OCI-LY3 (cell line): ENCODE data around the gene NPHP4.

ENCODE experiments used
- H2AFZ ChIP-seq: fragments of 200-600, 300-600 bp; shearing (Covaris generic); 2 replicates; pipeline ENCODE4 v1.6.0; 2014; ENCODE audit warnings: antibody characterized with exemption, low read depth, low read length
- H3K27ac ChIP-seq: fragments of 200-600, 300-600 bp; sonication (generic); 2 replicates; pipeline ENCODE4 v1.5.1; 2014; ENCODE audit warnings: mild to moderate bottlenecking, low read length, moderate library complexity, mixed read lengths
- H3K27me3 ChIP-seq: fragments of 200-600, 300-600 bp; sonication (generic); 2 replicates; pipeline ENCODE4 v1.6.1; 2014; ENCODE audit warnings: low read depth, low read length, mixed read lengths
- H3K36me3 ChIP-seq: fragments of 200-600, 300-600 bp; sonication (generic); replicated peaks from 2 replicates; pipeline ENCODE3; 2014; ENCODE audit warnings: low read depth, low read length, mixed read lengths
- H3K4me1 ChIP-seq: fragments of 300-600, 200-600 bp; sonication (generic); 2 replicates; pipeline ENCODE4 v1.6.1; 2014; ENCODE audit warnings: low read length, mixed read lengths
- H3K4me2 ChIP-seq: fragments of 200-600, 300-600 bp; sonication (generic); 2 replicates; pipeline ENCODE4 v1.6.1; 2014; ENCODE audit warnings: low read length, mixed read lengths
- H3K4me3 ChIP-seq: fragments of 300-600, 200-600 bp; sonication (generic); 2 replicates; pipeline ENCODE4 v1.5.1; 2014; ENCODE audit warnings: antibody characterized with exemption, mild to moderate bottlenecking, low read length, moderate library complexity
- H3K79me2 ChIP-seq: fragments of 300-600, 200-600 bp; shearing (Covaris generic); 2 replicates; pipeline ENCODE4 v1.6.1; 2014; ENCODE audit warnings: mild to moderate bottlenecking, low read length, mixed read lengths
- H3K9ac ChIP-seq: fragments of 300-600, 200-600 bp; shearing (Covaris generic); 2 replicates; pipeline ENCODE4 v1.6.0; 2014; ENCODE audit warnings: mild to moderate bottlenecking, low read length, moderate library complexity
- H3K9me3 ChIP-seq: fragments of 200-600, 300-600 bp; shearing (Covaris generic); 2 replicates; pipeline ENCODE4 v1.6.1; 2014; ENCODE audit warnings: low read length, mixed read lengths; ENCODE audit not compliant: insufficient read depth
- H4K20me1 ChIP-seq: fragments of 200-600, 300-600 bp; sonication (generic); 2 replicates; pipeline ENCODE4 v1.6.1; 2016; ENCODE audit warnings: low read length, mixed read lengths; ENCODE audit not compliant: insufficient read depth
- EZH2phosphoT487 ChIP-seq: fragments of 200-600 bp; shearing (Covaris generic); IDR thresholded peaks from 2 replicates; pipeline ENCODE4 v1.6.1; 2018; ENCODE audit warnings: antibody characterized with exemption, mixed run types, low read depth
- TF ChIP-seq, protein P1 (sequence below): fragments of 200-600, 300-600 bp; sonication (generic); IDR thresholded peaks from 2 replicates; pipeline ENCODE4 v1.5.1; 2014; ENCODE audit warnings: antibody characterized with exemption, low read length, low read depth

The NPHP4 gene

DNA sequence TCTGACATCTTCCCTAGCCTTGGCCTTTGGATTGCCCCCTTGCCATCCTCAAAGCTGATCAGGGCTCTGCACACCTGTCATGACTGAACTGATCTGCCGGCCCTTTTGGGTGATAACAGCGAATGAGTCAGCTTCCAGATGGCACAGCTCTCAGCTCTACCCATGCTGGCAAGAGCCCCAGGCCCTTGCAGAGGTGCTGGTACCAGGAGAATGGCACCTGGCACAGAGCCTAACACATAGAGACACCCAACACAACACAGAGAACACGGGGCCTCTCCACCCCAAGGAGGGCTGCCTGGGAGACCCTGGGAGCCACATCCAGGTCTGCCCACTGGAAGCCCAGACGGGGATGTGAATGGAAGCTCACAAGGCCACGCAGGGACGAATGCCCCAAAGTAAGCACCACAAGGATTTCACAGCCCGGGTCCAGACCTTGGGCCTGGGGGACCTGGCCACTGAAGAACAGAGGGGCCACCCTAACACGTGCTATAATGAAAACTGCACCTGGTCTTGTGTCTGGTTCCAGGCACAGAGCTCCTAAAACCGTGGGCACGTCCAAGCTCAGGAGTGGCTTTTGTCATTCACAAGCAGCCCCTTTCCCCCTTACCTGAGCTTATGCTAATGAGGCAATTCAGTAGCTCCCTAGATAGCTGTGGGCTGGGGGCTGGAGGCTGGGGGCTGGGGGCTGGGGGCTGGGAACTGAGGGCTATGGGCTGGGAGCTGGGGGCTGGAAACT lies 160.5 kb downstream of the NPHP4 start:
- no peak overlapping the region for H3K4me3 ChIP-seq
- no peak overlapping the region for H2AFZ ChIP-seq
- H3K79me2 ChIP-seq, result no peaks in the 10 kb centered on the region
- no peaks in the 10 kb centered on the region; the same call in 1 of the 2 replicates for H3K27me3 ChIP-seq
- TF ChIP-seq, protein P1, sequence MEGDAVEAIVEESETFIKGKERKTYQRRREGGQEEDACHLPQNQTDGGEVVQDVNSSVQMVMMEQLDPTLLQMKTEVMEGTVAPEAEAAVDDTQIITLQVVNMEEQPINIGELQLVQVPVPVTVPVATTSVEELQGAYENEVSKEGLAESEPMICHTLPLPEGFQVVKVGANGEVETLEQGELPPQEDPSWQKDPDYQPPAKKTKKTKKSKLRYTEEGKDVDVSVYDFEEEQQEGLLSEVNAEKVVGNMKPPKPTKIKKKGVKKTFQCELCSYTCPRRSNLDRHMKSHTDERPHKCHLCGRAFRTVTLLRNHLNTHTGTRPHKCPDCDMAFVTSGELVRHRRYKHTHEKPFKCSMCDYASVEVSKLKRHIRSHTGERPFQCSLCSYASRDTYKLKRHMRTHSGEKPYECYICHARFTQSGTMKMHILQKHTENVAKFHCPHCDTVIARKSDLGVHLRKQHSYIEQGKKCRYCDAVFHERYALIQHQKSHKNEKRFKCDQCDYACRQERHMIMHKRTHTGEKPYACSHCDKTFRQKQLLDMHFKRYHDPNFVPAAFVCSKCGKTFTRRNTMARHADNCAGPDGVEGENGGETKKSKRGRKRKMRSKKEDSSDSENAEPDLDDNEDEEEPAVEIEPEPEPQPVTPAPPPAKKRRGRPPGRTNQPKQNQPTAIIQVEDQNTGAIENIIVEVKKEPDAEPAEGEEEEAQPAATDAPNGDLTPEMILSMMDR, result no peak
- no peak for TF ChIP-seq EZH2phosphoT487
- H3K27ac ChIP-seq, result no peak overlapping the region
- no peaks in the 10 kb centered on the region for H4K20me1 ChIP-seq
- no peak overlapping the region for H3K4me2 ChIP-seq
- H3K9ac ChIP-seq, result no peak overlapping the region
- H3K4me1 ChIP-seq, result no peaks in the 10 kb centered on the region
- H3K9me3 ChIP-seq, result no peaks in the 10 kb centered on the region
- no peaks in the 10 kb centered on the region for H3K36me3 ChIP-seq

DNA sequence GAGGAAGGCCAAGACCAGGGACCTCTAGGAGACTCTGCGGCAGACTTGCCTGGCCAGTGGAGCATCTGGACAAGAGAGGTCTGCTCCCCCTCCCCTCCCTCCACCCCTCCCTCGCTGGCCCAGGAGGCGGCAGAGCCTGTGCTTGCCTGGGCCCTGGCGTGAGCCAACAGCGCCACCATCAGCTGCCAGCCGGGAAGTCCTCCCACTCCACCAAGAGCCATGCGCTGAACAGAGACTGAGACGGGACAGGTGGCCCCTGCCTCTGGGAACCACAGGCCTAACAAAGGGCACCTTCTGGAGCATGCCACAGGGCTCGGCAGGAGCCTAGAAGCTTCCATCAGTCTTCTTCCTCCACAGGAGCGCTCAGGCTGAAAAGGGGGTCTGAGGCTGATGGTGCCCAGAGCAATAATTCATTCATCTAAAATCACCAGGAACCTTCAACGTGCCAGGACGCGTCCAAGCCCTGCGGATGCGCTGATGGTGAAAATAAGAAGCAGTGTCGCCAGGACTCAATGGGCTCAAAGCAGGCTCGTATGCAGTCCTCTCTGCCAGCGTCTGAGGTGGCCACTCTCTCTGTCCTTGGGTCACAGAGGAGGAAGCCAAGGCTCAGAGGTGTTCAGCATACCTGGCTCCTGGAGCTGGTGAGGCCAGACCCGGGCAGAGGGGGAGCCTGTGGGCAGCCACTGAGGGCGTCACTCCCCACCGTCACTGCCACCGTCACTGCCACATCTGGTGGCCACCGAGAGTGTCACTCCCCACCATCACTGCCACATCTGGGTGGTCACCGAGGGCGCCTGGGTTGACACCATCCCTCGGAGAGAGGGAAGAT lies 161.2 kb downstream of the NPHP4 start:
- H3K27me3 ChIP-seq, result no peaks in the 10 kb centered on the region
- no peak overlapping the region for H3K27ac ChIP-seq
- H3K9me3 ChIP-seq, result no peaks in the 10 kb centered on the region
- H3K4me3 ChIP-seq, result no peak overlapping the region
- TF ChIP-seq, protein P1, result no peak
- TF ChIP-seq EZH2phosphoT487, result no peak
- H3K4me2 ChIP-seq, result no peak overlapping the region
- no peaks in the 10 kb centered on the region for H4K20me1 ChIP-seq
- H3K79me2 ChIP-seq, result no peaks in the 10 kb centered on the region
- H3K4me1 ChIP-seq, result no peaks in the 10 kb centered on the region
- no peak overlapping the region for H3K9ac ChIP-seq
- no peaks in the 10 kb centered on the region for H3K36me3 ChIP-seq
- no peak overlapping the region for H2AFZ ChIP-seq

DNA sequence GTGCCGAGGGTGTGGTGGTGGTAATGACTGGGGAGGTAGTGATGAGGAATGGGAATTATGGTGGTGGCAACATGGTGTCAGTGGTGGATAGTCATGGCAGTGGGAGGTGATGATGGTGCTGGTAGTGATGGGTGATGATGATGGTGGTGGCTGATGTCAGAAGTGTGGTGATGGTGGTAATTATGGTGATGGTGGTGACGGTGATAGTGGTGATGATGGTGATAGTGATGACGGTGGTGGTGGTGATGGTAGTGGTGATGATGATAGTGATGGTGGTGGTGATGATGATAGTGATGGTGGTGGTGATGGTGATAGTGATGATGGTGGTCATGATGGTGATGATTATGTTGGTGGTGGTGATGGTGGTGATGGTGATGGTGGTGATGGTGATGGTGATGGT lies 162.8 kb downstream of the NPHP4 start:
- Histone ChIP-seq H3K36me3 (no peaks in the 10 kb centered on the region), H4K20me1 (no peaks in the 10 kb centered on the region), H3K27me3 (no peaks in the 10 kb centered on the region), H3K4me3 (no peak overlapping the region), H2AFZ (no peak overlapping the region), H3K79me2 (no peaks in the 10 kb centered on the region), H3K9me3 (no peaks in the 10 kb centered on the region), H3K9ac (no peak overlapping the region), H3K4me2 (no peak overlapping the region), H3K27ac (no peak overlapping the region), H3K4me1 (no peaks in the 10 kb centered on the region)
- no peak for TF ChIP-seq EZH2phosphoT487

DNA sequence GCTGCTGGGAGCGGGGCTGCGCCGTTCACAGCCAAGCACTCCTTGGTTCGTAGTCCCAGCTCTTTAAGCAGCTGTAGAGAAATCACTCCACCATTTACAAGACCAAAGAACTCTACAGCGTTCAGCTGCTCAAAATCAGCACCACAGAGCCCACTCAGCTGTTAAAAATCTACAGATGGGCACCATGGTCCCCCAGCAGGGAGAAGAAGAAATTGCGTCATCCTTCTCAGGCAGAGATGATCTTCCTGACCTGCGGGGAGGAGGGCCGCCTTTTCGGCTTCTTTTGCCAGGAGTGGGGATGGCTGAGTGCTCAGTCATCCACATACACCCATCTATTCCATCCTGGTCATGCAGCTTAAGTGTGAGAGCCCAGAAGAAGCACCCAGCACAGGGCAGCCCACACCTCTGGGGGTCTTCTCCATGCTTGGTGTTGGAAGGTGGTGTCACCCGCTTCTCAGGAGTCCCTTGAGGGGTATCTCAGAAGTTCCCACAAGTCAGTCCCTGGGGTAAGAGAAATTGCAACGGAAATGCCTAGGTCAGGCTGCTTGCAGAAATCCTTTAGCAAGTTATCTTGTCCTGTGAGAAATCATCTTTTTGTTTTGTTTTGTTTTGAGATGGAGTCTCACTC lies 163.8 kb downstream of the NPHP4 start:
- Histone ChIP-seq H3K79me2 (no peaks in the 10 kb centered on the region), H3K4me2 (no peak overlapping the region), H3K27me3 (no peaks in the 10 kb centered on the region), H3K4me1 (no peaks in the 10 kb centered on the region), H3K9ac (no peak overlapping the region), H3K9me3 (no peaks in the 10 kb centered on the region), H3K4me3 (no peak overlapping the region), H3K27ac (no peak overlapping the region), H2AFZ (no peak overlapping the region), H4K20me1 (no peaks in the 10 kb centered on the region), H3K36me3 (no peaks in the 10 kb centered on the region)
- no peak for TF ChIP-seq EZH2phosphoT487
- TF ChIP-seq, protein P1, result no peak
